ENCODE measurements around the gene ARHGAP42. TPM values are rescaled to one million over a fixed set of nuclear protein-coding genes. Genes with fewer than 3 reads are reported as not detected.

The ARHGAP42 gene
- total RNA-seq, 1 donor from 2014 or later = 19.1 TPM

- H3K27me3 Mint-ChIP-seq (ENCODE audit: unreplicated experiment) = no peaks in the 10 kb centered on the region
- DNase-seq (ENCODE audit: low spot score) = no peak
- H3K9me3 Mint-ChIP-seq (ENCODE audit: unreplicated experiment) = no peaks in the 10 kb centered on the region
- no peaks in the 10 kb centered on the region for H3K36me3 Mint-ChIP-seq (ENCODE audit: low read depth, unreplicated experiment)
- H3K27ac Mint-ChIP-seq (ENCODE audit: unreplicated experiment) = no peak overlapping the region
- H3K4me3 Mint-ChIP-seq (ENCODE audit: unreplicated experiment) = no peak overlapping the region
- TF ChIP-seq, protein P1, sequence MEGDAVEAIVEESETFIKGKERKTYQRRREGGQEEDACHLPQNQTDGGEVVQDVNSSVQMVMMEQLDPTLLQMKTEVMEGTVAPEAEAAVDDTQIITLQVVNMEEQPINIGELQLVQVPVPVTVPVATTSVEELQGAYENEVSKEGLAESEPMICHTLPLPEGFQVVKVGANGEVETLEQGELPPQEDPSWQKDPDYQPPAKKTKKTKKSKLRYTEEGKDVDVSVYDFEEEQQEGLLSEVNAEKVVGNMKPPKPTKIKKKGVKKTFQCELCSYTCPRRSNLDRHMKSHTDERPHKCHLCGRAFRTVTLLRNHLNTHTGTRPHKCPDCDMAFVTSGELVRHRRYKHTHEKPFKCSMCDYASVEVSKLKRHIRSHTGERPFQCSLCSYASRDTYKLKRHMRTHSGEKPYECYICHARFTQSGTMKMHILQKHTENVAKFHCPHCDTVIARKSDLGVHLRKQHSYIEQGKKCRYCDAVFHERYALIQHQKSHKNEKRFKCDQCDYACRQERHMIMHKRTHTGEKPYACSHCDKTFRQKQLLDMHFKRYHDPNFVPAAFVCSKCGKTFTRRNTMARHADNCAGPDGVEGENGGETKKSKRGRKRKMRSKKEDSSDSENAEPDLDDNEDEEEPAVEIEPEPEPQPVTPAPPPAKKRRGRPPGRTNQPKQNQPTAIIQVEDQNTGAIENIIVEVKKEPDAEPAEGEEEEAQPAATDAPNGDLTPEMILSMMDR (IDR thresholded peaks at IDR 0.05; ENCODE audit: unreplicated experiment) = no peak
- no peaks in the 10 kb centered on the region for H3K4me1 Mint-ChIP-seq (ENCODE audit: unreplicated experiment)
Observed at GRCh38 chr11:100671471-100671870, 15.6 kb upstream of the ARHGAP42 start.

- H3K36me3 Mint-ChIP-seq (ENCODE audit: low read depth, unreplicated experiment) = no peaks in the 10 kb centered on the region
- H3K4me1 Mint-ChIP-seq (ENCODE audit: unreplicated experiment) = no peaks in the 10 kb centered on the region
- TF ChIP-seq, protein P1 (IDR thresholded peaks at IDR 0.05; ENCODE audit: unreplicated experiment) = no peak
- no peak for DNase-seq (ENCODE audit: low spot score)
- no peaks in the 10 kb centered on the region for H3K9me3 Mint-ChIP-seq (ENCODE audit: unreplicated experiment)
- no peaks in the 10 kb centered on the region for H3K27me3 Mint-ChIP-seq (ENCODE audit: unreplicated experiment)
- H3K27ac Mint-ChIP-seq (ENCODE audit: unreplicated experiment) = no peak overlapping the region
- no peak overlapping the region for H3K4me3 Mint-ChIP-seq (ENCODE audit: unreplicated experiment)
Observed at GRCh38 chr11:100672498-100673033, 14.5 kb upstream of the ARHGAP42 start.

- DNase-seq (ENCODE audit: low spot score) = no peak
- TF ChIP-seq, protein P1 (IDR thresholded peaks at IDR 0.05; ENCODE audit: unreplicated experiment) = no peak
- Mint-ChIP-seq H3K9me3 (ENCODE audit: unreplicated experiment) (no peaks in the 10 kb centered on the region), H3K36me3 (ENCODE audit: low read depth, unreplicated experiment) (no peaks in the 10 kb centered on the region), H3K4me1 (ENCODE audit: unreplicated experiment) (no peaks in the 10 kb centered on the region), H3K27ac (ENCODE audit: unreplicated experiment) (no peak overlapping the region), H3K4me3 (ENCODE audit: unreplicated experiment) (no peak overlapping the region), H3K27me3 (ENCODE audit: unreplicated experiment) (no peaks in the 10 kb centered on the region)
Observed at GRCh38 chr11:100673063-100673462, 14.0 kb upstream of the ARHGAP42 start.

DNA sequence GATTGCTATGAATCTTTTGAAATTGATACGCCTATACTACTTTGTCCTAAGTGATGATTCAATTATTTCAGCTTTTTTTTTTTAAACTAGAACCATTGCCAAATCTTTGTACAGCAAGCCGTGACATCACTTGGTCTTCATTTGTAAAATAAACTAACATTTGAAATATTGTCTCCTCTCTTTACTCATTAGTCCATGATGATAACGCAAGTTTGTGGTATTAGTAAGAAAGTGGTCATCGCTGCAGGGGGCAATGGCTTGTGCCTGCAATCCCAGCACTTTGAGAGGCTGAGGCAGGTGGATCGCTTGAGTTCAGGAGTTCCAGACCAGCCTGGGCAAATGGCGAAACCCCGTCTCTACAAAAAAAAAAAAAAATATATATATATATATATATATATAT, 12.9 kb upstream of the ARHGAP42 start:
- H3K27ac Mint-ChIP-seq (ENCODE audit: unreplicated experiment) = no peak overlapping the region
- no peaks in the 10 kb centered on the region for H3K9me3 Mint-ChIP-seq (ENCODE audit: unreplicated experiment)
- no peaks in the 10 kb centered on the region for H3K4me1 Mint-ChIP-seq (ENCODE audit: unreplicated experiment)
- TF ChIP-seq, protein P1 (IDR thresholded peaks at IDR 0.05; ENCODE audit: unreplicated experiment) = no peak
- H3K36me3 Mint-ChIP-seq (ENCODE audit: low read depth, unreplicated experiment) = no peaks in the 10 kb centered on the region
- no peak for DNase-seq (ENCODE audit: low spot score)
- no peaks in the 10 kb centered on the region for H3K27me3 Mint-ChIP-seq (ENCODE audit: unreplicated experiment)
- H3K4me3 Mint-ChIP-seq (ENCODE audit: unreplicated experiment) = no peak overlapping the region

- DNase-seq (ENCODE audit: low spot score) = no peak
- Mint-ChIP-seq H3K27ac (ENCODE audit: unreplicated experiment) (no peak overlapping the region), H3K36me3 (ENCODE audit: low read depth, unreplicated experiment) (no peaks in the 10 kb centered on the region)
Observed at GRCh38 chr11:100675115-100675650, 11.9 kb upstream of the ARHGAP42 start.

More at GRCh38 chr11:100675115-100675650, 11.9 kb upstream of the ARHGAP42 start:
- TF ChIP-seq, protein P1 (IDR thresholded peaks at IDR 0.05; ENCODE audit: unreplicated experiment) = no peak
- H3K27me3 Mint-ChIP-seq (ENCODE audit: unreplicated experiment) = no peaks in the 10 kb centered on the region
- no peaks in the 10 kb centered on the region for H3K4me1 Mint-ChIP-seq (ENCODE audit: unreplicated experiment)
- no peaks in the 10 kb centered on the region for H3K9me3 Mint-ChIP-seq (ENCODE audit: unreplicated experiment)
- H3K4me3 Mint-ChIP-seq (ENCODE audit: unreplicated experiment) = no peak overlapping the region

All from endothelial cell (in vitro differentiated cells).